Heart right ventricle (tissue), 16 donors: ENCODE results near the gene KRTAP12-1. TPM values are rescaled to one million over a fixed set of nuclear protein-coding genes. Genes with fewer than 3 reads are reported as not detected.

Source experiments
- ATAC-seq, 8 donors: fragments of 200-7000 bp; cut with Tn5 transposase; one replicate each; pipeline ENCODE4 v1.9.1; 2020; ENCODE audit warnings: mild to moderate bottlenecking in 8 of 8, moderate library complexity in 8 of 8, moderate number of reproducible peaks in 1 of 8
- DNase-seq, 2 donors: peaks; one replicate each; pipeline ENCODE4 v3.0.0-alpha.2; 2020
- H3K27ac ChIP-seq, 10 donors: fragments of 200-600 bp; sonication (generic) in 2 of 10; one replicate each; pipeline versions ENCODE4 v1.5.0 to v1.8.0; 2020 to 2022; ENCODE audit warnings: mild to moderate bottlenecking in 3 of 10
- H3K27me3 ChIP-seq, 7 donors: fragments of 200-600 bp; one replicate each; pipeline ENCODE4 v1.8.0; 2021 to 2022; ENCODE audit warnings: mild to moderate bottlenecking in 2 of 7
- H3K36me3 ChIP-seq, 9 donors: fragments of 200-600 bp; sonication (generic) in 1 of 9; one replicate each; pipeline versions ENCODE4 v1.5.0 to v1.8.0; 2020 to 2022; ENCODE audit warnings: mild to moderate bottlenecking in 2 of 9
- H3K4me1 ChIP-seq, 9 donors: fragments of 200-600 bp; sonication (generic) in 1 of 9; one replicate each; pipeline versions ENCODE4 v1.5.0 to v1.8.0; 2020 to 2022; ENCODE audit warnings: mild to moderate bottlenecking in 4 of 9
- H3K4me3 ChIP-seq, 10 donors: fragments of 200-600 bp; sonication (generic) in 2 of 10; one replicate each; pipeline versions ENCODE4 v1.5.0 to v1.8.0; 2020 to 2022; ENCODE audit warnings: mild to moderate bottlenecking in 7 of 10, moderate library complexity in 2 of 10
- H3K9me3 ChIP-seq, 11 donors: fragments of 200-600 bp in 10 of 11; sonication (generic) in 2 of 11; one replicate each; pipeline versions ENCODE4 v1.5.0 to v1.8.0; 2013 to 2022; ENCODE audit warnings: mild to moderate bottlenecking in 2 of 11, control low read depth in 1 of 11, moderate library complexity in 1 of 11
- CTCF ChIP-seq, 9 donors: fragments of 200-600 bp; sonication (generic) in 2 of 9; IDR thresholded peaks; one replicate each; pipeline versions ENCODE4 v1.5.0 to v1.8.0; 2021 to 2022; ENCODE audit warnings: antibody characterized with exemption in 9 of 9, mild to moderate bottlenecking in 5 of 9, moderate library complexity in 1 of 9
- WGBS, 2 donors: extraction: QIAGEN DNeasy Blood & Tissue Kit; methylation state at CpG; one replicate each; pipeline ENCODE4 v1.1.7; 2013; ENCODE audit warnings: inconsistent platforms in 1 of 2; 5-methylcytosine and 5-hydroxymethylcytosine counted together
- intact Hi-C, 10 donors: fragments of 100-400 bp; cut with DNase I; formaldehyde crosslinking; loops; one replicate each; pipeline versions ENCODE4 v1.11.1 to v1.14.2; 2022
- polyA plus RNA-seq, 2 donors: library from polyadenylated mRNA; stranded (reverse); fragments of 200-250 nt; gene quantifications; one replicate each; pipeline ENCODE4 v1.2.3, GENCODE V29; 2013
- total RNA-seq, 10 donors: library from RNA; stranded (reverse); fragmentation: NEBNext Ultra II Directional in 3 of 10; extraction: Animal tissue kit (Norgen Biotek cat#: 25700) in 3 of 10; gene quantifications; one replicate each; pipeline versions ENCODE4 v1.2.1 to v1.2.4, GENCODE V29; 2021 to 2023
- donor health status: Arrhythmogenic right ventricular cardiomyopathy.
- donor health status: ischemic (EF 13 %, LVEDD 7.1; RV severe dilation, severe dysfunction).
- donor health status: healthy with polysubstance abuse.
- donor health status: DM: no; HTN: yes; CAD: no.
- donor health status: DM: no; HTN: no; CAD: no.
- donor health status: ischemic (EF 25% LVEDD 6.9; RV normal size, moderate dysfunction).
- donor health status: ischemic (EF 25% LVEDD 5.7; RV mildly dilated, moderate dysfunction).
- donor health status: healthy.
- donor health status: DM: yes; HTN: yes; CAD: no.
- donor health status: Ischemic cardiomyopathy.
- donor health status: ischemic (EF 35%, LVEDD 5.7; RV mildly dilated, moderate dysfunction).
- donor health status: nonischemic (EF 11% LVEDD 7.7; RV severe dilation, severe dysfunction).
- donor health status: DM: yes; HTN: yes; CAD: no.
- donor health status: PGD.
- donor health status: ischemic (EF 29% LVEDD 5.4; RV normal size, mild dysfunction).
- donor health status: nonischemic (EF 23%, LVEDD 6.1; RV moderate dilation, normal function).

The KRTAP12-1 gene
- total and polyA plus RNA-seq, 12 donors = not detected

DNA sequence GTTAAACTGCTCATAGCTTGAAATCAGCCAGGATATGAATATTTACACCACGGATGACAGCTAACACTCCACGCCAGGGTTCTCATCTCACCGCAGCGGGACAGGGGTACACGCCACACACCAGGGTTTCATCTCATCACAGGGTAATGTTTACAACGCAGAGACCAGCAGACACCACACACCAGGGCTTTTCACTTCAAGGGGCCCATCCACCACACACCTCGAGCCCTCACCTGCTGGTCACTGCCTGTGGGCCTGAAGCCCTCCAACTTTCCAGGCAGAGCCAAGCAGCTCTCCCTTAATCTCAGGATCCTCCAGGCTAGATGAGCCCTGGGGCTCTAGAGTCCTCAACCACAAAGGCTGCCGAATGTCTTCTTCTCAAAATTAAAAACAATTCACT, 13.7 kb upstream of the KRTAP12-1 start:
- intact Hi-C loops = no loop called here
- Histone ChIP-seq H3K4me1 (no peaks in the 10 kb centered on the region), H3K36me3 (no peaks in the 10 kb centered on the region), H3K27me3 (peaks cover 0 to 65% (median 46%) of the 10 kb centered on the region in 7 donors), H3K9me3 (peaks cover 0 to 31% (median 12%) of the 10 kb centered on the region in 11 donors), H3K4me3 (no peak overlapping the region), H3K27ac (no peak overlapping the region)
- TF ChIP-seq CTCF (IDR thresholded peaks at IDR 0.05) = no peak
- ATAC-seq = no peak
- 70 to 79% methylated on average over 8 of the region's 8 CpGs for WGBS, 2 donors
- DNase-seq = no peak

DNA sequence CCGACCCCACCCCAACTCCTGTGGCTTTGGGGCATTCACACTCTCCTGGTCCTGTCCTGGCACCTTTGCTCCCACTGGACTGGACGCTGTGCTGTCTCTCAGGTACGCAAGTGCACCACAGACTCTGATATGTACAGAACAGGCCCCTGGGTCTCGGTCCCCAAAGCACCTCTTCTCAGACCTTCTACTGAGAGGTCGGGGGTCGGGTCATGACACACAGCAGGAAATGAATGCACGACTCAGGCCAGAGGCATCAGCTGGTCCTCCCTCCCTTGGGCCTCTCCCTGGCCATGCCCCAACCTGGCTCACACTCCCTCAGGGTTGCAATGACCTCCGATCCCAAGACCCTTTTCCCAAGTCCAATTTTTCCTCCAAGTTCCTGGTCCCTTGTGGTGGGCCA, 13.2 kb upstream of the KRTAP12-1 start:
- Histone ChIP-seq H3K4me3 (no peak overlapping the region), H3K27ac (no peak overlapping the region), H3K4me1 (no peaks in the 10 kb centered on the region), H3K36me3 (no peaks in the 10 kb centered on the region), H3K9me3 (peaks cover 0 to 31% (median 12%) of the 10 kb centered on the region in 11 donors), H3K27me3 (peaks cover 0 to 65% (median 41%) of the 10 kb centered on the region in 7 donors)
- intact Hi-C loops = no loop called here
- ATAC-seq (no peak), DNase-seq (no peak)
- no peak for TF ChIP-seq CTCF (IDR thresholded peaks at IDR 0.05)
- 58 to 66% methylated on average over 8 of the region's 8 CpGs for WGBS, 2 donors

- DNase-seq (no peak), ATAC-seq (no peak)
- intact Hi-C loops = no loop called here
- Histone ChIP-seq H3K4me3 (no peak overlapping the region), H3K36me3 (no peaks in the 10 kb centered on the region), H3K9me3 (peaks cover 0 to 31% (median 12%) of the 10 kb centered on the region in 11 donors), H3K4me1 (no peaks in the 10 kb centered on the region), H3K27me3 (peaks cover 0 to 65% (median 37%) of the 10 kb centered on the region in 7 donors), H3K27ac (no peak overlapping the region)
- no peak for TF ChIP-seq CTCF (IDR thresholded peaks at IDR 0.05)
- WGBS, 2 donors = 67 to 68% methylated on average over 11 of the region's 11 CpGs
Observed at GRCh38 chr21:44694776-44695175, 12.8 kb upstream of the KRTAP12-1 start.

DNA sequence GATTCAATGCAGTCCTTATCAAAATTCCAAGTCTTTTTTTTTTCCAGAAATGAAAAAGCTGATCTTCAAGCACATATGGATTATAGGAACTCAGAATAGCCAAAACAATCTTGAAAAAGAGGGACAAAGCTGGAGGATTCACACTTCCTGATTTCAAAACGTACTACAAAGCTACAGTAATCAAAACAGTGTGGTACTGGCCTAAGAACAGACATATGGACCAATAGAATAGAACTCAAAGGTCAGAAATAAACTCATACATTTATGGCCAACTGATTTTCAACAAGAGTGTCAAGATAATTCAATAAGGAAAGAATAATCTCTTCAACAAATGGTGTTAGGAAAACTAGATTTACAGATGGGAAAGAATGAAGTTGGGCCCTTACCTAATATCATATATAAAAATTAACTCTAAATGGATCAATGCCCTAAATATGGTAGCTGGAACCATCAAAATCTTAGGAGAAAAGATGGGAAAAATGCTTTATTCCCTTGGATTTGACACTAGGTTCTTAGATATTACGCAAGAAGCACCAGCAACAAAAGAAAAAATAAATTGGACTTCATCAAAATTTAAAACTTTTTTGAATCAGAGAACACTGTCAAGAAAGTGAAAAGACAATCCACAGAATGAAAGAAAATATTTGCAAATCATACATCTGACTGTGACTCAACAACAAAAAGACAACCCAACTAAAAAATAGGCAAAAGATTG, 11.0 kb upstream of the KRTAP12-1 start:
- intact Hi-C loops = no loop called here
- WGBS, 2 donors = 50% methylated on average over 2 of the region's 2 CpGs

More for the DNA sequence above, 11.0 kb upstream of the KRTAP12-1 start:
- H3K36me3 ChIP-seq = no peaks in the 10 kb centered on the region
- H3K27ac ChIP-seq = no peak overlapping the region
- peaks cover 0 to 31% (median 12%) of the 10 kb centered on the region in 11 donors for H3K9me3 ChIP-seq
- TF ChIP-seq CTCF (IDR thresholded peaks at IDR 0.05) = no peak
- no peak for DNase-seq
- H3K27me3 ChIP-seq = peaks cover 0 to 59% (median 28%) of the 10 kb centered on the region in 7 donors
- H3K4me3 ChIP-seq = no peak overlapping the region
- no peak for ATAC-seq
- H3K4me1 ChIP-seq = no peaks in the 10 kb centered on the region
